Suprapubic skin (tissue), 4 donors: ENCODE measurements around the gene SLC23A1.

ENCODE experiments used
- CTCF ChIP-seq, 2 donors: fragments of 200-600 bp in 1 of 2; fragments of 450-650 bp in 1 of 2; sonication (generic) in 1 of 2; IDR thresholded peaks; one replicate each; pipeline ENCODE4 v1.5.1; 2016 to 2019; ENCODE audit warnings: antibody characterized with exemption in 2 of 2, mild to moderate bottlenecking in 1 of 2, moderate library complexity in 1 of 2
- EP300 ChIP-seq: sonication (generic); formaldehyde crosslinking; IDR thresholded peaks from one replicate; pipeline ENCODE4 v1.6.1; 2017; ENCODE audit warnings: antibody characterized with exemption
- POLR2A ChIP-seq, 2 donors: fragments of 450-650 bp; IDR thresholded peaks; one replicate each; pipeline ENCODE4 v1.6.1; 2017; ENCODE audit warnings: antibody characterized with exemption in 2 of 2, mild to moderate bottlenecking in 2 of 2, moderate library complexity in 2 of 2
- POLR2AphosphoS5 ChIP-seq, 3 donors: sonication (generic); formaldehyde crosslinking; IDR thresholded peaks; one replicate each; pipeline ENCODE4 v1.6.1; 2017; ENCODE audit warnings: antibody characterized with exemption in 3 of 3

GRCh38 chr5:139386050-139386438, 2.9 kb upstream of the SLC23A1 start:
- TF ChIP-seq CTCF (IDR thresholded peaks at IDR 0.05) = no peak
- no peak for TF ChIP-seq EP300
- TF ChIP-seq POLR2AphosphoS5 (IDR thresholded peaks at IDR 0.05) = no peak
- no peak for TF ChIP-seq POLR2A (IDR thresholded peaks at IDR 0.05)
